ENCODE data around the gene TMX3.

The TMX3 gene

GRCh38 chr18:68707646-68708045 lies 7.3 kb downstream of the TMX3 start:
- no peak for DNase-seq

GRCh38 chr18:68705119-68705518 lies 9.8 kb downstream of the TMX3 start:
- DNase-seq = no peak

GRCh38 chr18:68703326-68703725 lies 11.6 kb downstream of the TMX3 start:
- DNase-seq = no peak

GRCh38 chr18:68701353-68701752 lies 13.6 kb downstream of the TMX3 start:
- no peak for DNase-seq

- DNase-seq = no peak
Measured at GRCh38 chr18:68699043-68699442, 15.9 kb downstream of the TMX3 start.

- DNase-seq = no peak
Measured at GRCh38 chr18:68696937-68697336, 18.0 kb downstream of the TMX3 start.

- DNase-seq = no peak
Measured at GRCh38 chr18:68694316-68694715, 20.6 kb downstream of the TMX3 start.

- DNase-seq = no peak
Measured at GRCh38 chr18:68693091-68693815, 21.7 kb downstream of the TMX3 start.

GRCh38 chr18:68679528-68679927 lies 35.4 kb downstream of the TMX3 start:
- no peak for DNase-seq

- no peak for DNase-seq
Measured at GRCh38 chr18:68676913-68677312, 38.0 kb downstream of the TMX3 start.

GRCh38 chr18:68667121-68667520 lies 47.8 kb downstream of the TMX3 start:
- DNase-seq = no peak

- no peak for DNase-seq
Measured at GRCh38 chr18:68666381-68666780, 48.5 kb downstream of the TMX3 start.

- no peak for DNase-seq
Measured at GRCh38 chr18:68665628-68666027, 49.3 kb downstream of the TMX3 start.

- DNase-seq = no peak
Measured at GRCh38 chr18:68662754-68663153, 52.2 kb downstream of the TMX3 start.

GRCh38 chr18:68660354-68661183 lies 54.3 kb downstream of the TMX3 start:
- peak; percentile 19 for DNase-seq

- no peak for DNase-seq
Measured at GRCh38 chr18:68648191-68648590, 66.7 kb downstream of the TMX3 start.

GRCh38 chr18:68642003-68642402 lies 72.9 kb downstream of the TMX3 start:
- no peak for DNase-seq

- DNase-seq = no peak
Measured at GRCh38 chr18:68640861-68641260, 74.0 kb downstream of the TMX3 start.

GRCh38 chr18:68638613-68639012 lies 76.3 kb downstream of the TMX3 start:
- DNase-seq = no peak

GRCh38 chr18:68627812-68628211 lies 87.1 kb downstream of the TMX3 start:
- no peak for DNase-seq

All from DMS 273 treated with DMSO at 0.1 percent for 48 hours (cell line).